PC-9 (cell line): ENCODE data around the gene ATP13A2. TPM values are rescaled to one million over a fixed set of nuclear protein-coding genes. Genes with fewer than 3 reads are reported as not detected.

ENCODE experiments used
- BruUV-seq: library from RNA; stranded (reverse); fragments of 400-500 nt; replicated peaks from 2 replicates; lab custom pipeline; 2021; lab: Mats Ljungman, UMichigan
- CTCF ChIA-PET: fragments of 300-600 bp; sonication (Branson Sonifier 250); formaldehyde crosslinking; loops from one replicate; lab custom pipeline; 2022; ENCODE audit warnings: antibody characterized with exemption; lab: Charles Lee
- POLR2A ChIA-PET: fragments of 300-600 bp; sonication (Branson Sonifier 250); formaldehyde crosslinking; loops from one replicate; lab custom pipeline; 2022; ENCODE audit warnings: antibody characterized with exemption; ENCODE audit not compliant: unreplicated experiment; lab: Charles Lee
- DNase-seq, 2 experiments: peaks; one replicate each; pipeline versions ENCODE4 v3.0.0 to v3.0.0-alpha.2; 2015 to 2022; ENCODE audit warnings: mixed read lengths in 1 of 2
- H2AFZ ChIP-seq: fragments of 200-600 bp; sonication (generic); 2 replicates; pipeline ENCODE4 v1.8.1; 2017; ENCODE audit warnings: antibody characterized with exemption
- H3F3A ChIP-seq: fragments of 200-600 bp; sonication (generic); 2 replicates; pipeline ENCODE4 v1.8.1; 2017; ENCODE audit warnings: antibody characterized with exemption, mild to moderate bottlenecking, low read depth; ENCODE audit not compliant: insufficient read depth
- H3K27ac ChIP-seq: fragments of 200-600 bp; sonication (generic); 2 replicates; pipeline ENCODE4 v1.6.1; 2016; ENCODE audit warnings: mixed run types
- H3K27me3 ChIP-seq: fragments of 200-600 bp; sonication (generic); 2 replicates; pipeline ENCODE4 v1.6.1; 2016; ENCODE audit warnings: low read depth, mixed run types; ENCODE audit not compliant: insufficient read depth
- H3K36me3 ChIP-seq: fragments of 200-600 bp; sonication (generic); 2 replicates; pipeline ENCODE4 v1.6.1; 2016; ENCODE audit warnings: low read depth, mixed run types
- H3K4me1 ChIP-seq: fragments of 200-600 bp; sonication (generic); replicated peaks from 2 replicates; pipeline ENCODE4 v1.6.1; 2016; ENCODE audit warnings: mixed run types; ENCODE audit not compliant: insufficient read depth
- H3K4me2 ChIP-seq: fragments of 200-600 bp; sonication (generic); 2 replicates; pipeline ENCODE4 v1.6.1; 2017; ENCODE audit warnings: mixed run types
- H3K4me3 ChIP-seq: fragments of 200-600 bp; sonication (generic); 2 replicates; pipeline ENCODE4 v1.6.1; 2016; ENCODE audit warnings: mixed run types
- H3K79me2 ChIP-seq: fragments of 200-600 bp; sonication (generic); 2 replicates; pipeline ENCODE4 v1.6.1; 2017; ENCODE audit warnings: low read depth, mixed run types
- H3K9me2 ChIP-seq: fragments of 200-600 bp; sonication (generic); 2 replicates; pipeline ENCODE4 v1.8.1; 2017; ENCODE audit warnings: mild to moderate bottlenecking; ENCODE audit not compliant: insufficient read depth
- H3K9me3 ChIP-seq: fragments of 200-600 bp; sonication (generic); 2 replicates; pipeline ENCODE4 v1.8.1; 2016; ENCODE audit warnings: low read depth; ENCODE audit not compliant: insufficient read depth
- H4K20me1 ChIP-seq: fragments of 200-600 bp; sonication (generic); 2 replicates; pipeline ENCODE4 v1.8.1; 2017; ENCODE audit not compliant: insufficient read depth
- EZH2 ChIP-seq: fragments of 200-600 bp; sonication (generic); IDR thresholded peaks from 2 replicates; pipeline ENCODE4 v1.8.0; 2017; ENCODE audit warnings: antibody characterized with exemption, low read depth
- intact Hi-C: fragments of 100-400 bp; cut with micrococcal nuclease; formaldehyde crosslinking; loops from one replicate; pipeline ENCODE4 v1.10.0; 2022; ENCODE audit not compliant: unreplicated experiment
- total RNA-seq: library from RNA; stranded (reverse); gene quantifications from 2 replicates; pipeline ENCODE4 v1.2.3, GENCODE V29; 2021
- TF ChIP-seq, protein P1 (sequence below): fragments of 200-600 bp; sonication (generic); conservative IDR thresholded peaks from 2 replicates; pipeline ENCODE4 v1.6.1; 2017; ENCODE audit warnings: mixed run types, antibody characterized with exemption, mild to moderate bottlenecking, moderate library complexity

ATP13A2 gene
- total RNA-seq, 1 experiment from 2014 or later: 39.9 TPM

DNA sequence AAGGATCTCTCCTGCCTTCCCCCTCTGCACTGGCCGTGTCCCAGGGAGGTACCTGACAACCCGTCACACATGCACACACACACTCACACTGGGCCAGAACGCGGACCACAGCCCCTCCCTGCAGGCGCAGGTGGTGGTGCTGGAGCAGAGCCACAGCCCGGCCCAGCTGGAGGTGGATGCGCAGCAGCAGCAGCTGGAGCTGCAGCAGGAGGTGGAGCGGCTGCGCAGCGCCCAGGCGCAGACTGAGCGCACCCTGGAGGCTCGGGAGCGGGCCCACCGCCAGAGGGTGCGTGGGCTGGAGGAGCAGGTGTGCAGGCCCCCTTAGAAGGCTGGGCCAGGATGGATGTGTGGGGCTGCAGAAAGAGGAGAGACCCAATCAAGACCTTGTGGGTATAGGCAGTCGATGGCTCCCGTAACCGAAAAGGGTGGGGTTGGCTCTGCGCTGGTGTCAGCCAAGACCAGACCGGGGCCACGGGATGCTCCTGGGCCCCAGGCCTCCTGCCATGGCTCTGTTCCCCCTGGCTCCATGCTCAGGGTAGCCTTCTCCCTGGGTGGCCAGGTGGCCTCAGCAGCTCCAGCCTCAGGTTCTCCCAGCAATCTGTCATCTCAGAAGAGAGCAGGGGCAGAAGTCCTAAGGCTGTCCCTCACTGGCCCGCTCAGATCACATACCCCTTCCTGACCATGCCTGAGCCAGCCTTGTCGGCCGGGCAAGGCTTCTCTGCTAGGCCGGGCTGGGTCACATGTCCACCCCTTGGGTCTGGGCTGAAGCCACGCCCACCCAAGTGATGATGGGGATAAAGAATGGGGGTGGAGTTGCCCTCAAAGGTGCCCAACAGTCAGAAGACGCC is 40.2 kb downstream of the ATP13A2 start:
- Histone ChIP-seq H3K36me3 (no peaks in the 10 kb centered on the region), H3K27ac (no peak overlapping the region), H3K9me3 (no peaks in the 10 kb centered on the region), H3K27me3 (no peaks in the 10 kb centered on the region), H3K4me2 (no peak overlapping the region), H3K4me3 (no peak overlapping the region), H2AFZ (no peak overlapping the region), H3K9me2 (no peaks in the 10 kb centered on the region), H3K4me1 (no peaks in the 10 kb centered on the region), H4K20me1 (no peaks in the 10 kb centered on the region), H3K79me2 (no peaks in the 10 kb centered on the region), H3F3A (no peaks in the 10 kb centered on the region)
- POLR2A ChIA-PET: no interaction called here
- CTCF ChIA-PET: no interaction called here
- DNase-seq: peak in 1 of 2 experiments; percentile 43
- TF ChIP-seq EZH2: no peak
- no TSS peak for BruUV-seq
- intact Hi-C loops: no loop called here

DNA sequence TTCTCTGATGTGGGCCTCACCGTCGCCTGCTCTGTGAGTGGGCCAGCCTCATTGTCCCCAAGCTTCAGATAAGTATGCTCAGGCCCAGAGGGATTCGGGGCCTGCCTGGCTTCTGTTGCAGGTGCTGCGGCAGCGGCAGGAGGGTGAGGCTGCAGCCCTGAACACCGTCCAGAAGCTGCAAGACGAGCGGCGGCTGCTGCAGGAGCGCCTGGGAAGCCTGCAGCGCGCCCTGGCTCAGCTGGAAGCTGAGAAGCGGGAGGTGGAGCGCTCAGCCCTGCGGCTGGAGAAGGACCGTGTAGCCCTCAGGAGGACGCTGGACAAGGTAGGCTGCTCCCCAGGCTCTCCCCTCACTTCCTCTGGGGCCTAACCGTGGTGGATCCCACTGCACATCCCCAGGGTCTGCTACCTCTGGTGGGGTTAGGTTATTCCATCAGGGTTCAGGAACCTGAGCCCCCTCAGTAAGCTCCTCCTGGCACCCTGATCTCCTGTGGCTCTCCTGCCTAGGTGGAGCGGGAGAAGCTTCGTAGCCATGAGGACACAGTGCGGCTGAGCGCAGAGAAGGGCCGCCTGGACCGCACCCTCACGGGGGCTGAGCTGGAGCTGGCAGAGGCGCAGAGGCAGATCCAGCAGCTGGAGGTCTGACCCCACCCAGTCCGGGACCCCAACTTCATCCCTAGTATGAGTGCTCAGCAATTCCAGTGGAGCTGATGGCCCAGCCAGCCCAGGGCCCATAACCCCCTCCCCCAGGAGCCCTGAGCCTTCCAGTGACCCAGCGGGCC is 41.4 kb downstream of the ATP13A2 start:
- Histone ChIP-seq H3K27ac (no peak overlapping the region), H3K27me3 (no peaks in the 10 kb centered on the region), H2AFZ (no peak overlapping the region), H3K36me3 (no peaks in the 10 kb centered on the region), H3K4me1 (no peaks in the 10 kb centered on the region), H3K4me2 (no peak overlapping the region), H3K9me2 (no peaks in the 10 kb centered on the region), H4K20me1 (no peaks in the 10 kb centered on the region), H3K79me2 (no peaks in the 10 kb centered on the region), H3F3A (no peaks in the 10 kb centered on the region), H3K9me3 (no peaks in the 10 kb centered on the region), H3K4me3 (no peak overlapping the region)
- ChIA-PET CTCF (no interaction called here), POLR2A (interaction anchor here (0.6 kb wide), 1 partner anchor 15 kb away, joined by 9 read pairs; no protein-coding TSS in a partner anchor)
- intact Hi-C loops: no loop called here
- DNase-seq: no peak
- no TSS peak for BruUV-seq
- TF ChIP-seq, protein P1, sequence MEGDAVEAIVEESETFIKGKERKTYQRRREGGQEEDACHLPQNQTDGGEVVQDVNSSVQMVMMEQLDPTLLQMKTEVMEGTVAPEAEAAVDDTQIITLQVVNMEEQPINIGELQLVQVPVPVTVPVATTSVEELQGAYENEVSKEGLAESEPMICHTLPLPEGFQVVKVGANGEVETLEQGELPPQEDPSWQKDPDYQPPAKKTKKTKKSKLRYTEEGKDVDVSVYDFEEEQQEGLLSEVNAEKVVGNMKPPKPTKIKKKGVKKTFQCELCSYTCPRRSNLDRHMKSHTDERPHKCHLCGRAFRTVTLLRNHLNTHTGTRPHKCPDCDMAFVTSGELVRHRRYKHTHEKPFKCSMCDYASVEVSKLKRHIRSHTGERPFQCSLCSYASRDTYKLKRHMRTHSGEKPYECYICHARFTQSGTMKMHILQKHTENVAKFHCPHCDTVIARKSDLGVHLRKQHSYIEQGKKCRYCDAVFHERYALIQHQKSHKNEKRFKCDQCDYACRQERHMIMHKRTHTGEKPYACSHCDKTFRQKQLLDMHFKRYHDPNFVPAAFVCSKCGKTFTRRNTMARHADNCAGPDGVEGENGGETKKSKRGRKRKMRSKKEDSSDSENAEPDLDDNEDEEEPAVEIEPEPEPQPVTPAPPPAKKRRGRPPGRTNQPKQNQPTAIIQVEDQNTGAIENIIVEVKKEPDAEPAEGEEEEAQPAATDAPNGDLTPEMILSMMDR: no peak
- TF ChIP-seq EZH2: no peak

DNA sequence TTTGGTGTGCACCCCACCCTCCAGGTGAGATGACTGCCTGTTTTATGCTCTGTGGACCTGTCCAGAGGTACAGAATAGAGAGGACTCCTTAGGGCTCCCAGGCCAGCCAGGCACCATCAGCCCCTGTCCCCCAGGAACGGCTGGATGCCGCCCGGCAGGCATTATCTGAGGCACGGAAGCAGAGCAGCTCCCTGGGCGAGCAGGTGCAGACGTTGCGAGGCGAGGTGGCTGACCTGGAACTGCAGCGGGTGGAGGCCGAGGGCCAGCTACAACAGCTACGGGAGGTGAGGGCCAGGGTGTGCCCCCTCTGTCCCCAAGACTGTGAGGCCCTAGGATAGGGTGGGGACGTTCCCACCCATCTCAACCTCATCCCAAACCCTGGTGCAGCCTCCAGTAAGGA is 42.1 kb downstream of the ATP13A2 start:
- no peak overlapping the region for H2AFZ ChIP-seq
- CTCF ChIA-PET: no interaction called here
- intact Hi-C loops: no loop called here

DNA sequence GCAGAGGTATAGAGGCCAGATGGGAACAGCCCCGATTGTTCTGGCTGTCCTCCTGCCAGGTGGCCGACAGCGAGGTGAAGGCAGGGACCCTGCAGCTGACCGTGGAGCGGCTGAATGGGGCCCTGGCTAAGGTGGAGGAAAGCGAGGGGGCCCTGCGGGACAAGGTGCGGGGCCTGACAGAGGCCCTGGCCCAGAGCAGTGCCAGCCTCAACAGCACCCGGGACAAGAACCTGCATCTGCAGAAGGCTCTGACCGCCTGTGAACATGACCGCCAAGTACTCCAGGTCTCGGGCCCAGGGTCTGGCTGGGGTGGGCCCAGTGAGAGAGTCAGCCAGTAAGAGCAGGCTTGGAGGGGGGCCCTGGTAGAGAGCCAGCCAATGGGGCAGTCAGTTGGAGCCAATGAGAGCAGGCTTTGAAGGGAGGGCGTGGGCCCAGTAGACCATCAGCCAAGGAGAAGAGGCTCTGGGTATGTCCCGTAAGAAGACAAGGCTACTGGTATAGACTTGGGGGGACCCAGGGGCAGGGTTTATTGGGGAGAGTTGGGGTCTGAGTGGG is 42.6 kb downstream of the ATP13A2 start:
- TF ChIP-seq, protein P1: no peak
- TF ChIP-seq EZH2: no peak
- no peak overlapping the region for H2AFZ ChIP-seq
- H3K27ac ChIP-seq: no peak overlapping the region
- CTCF ChIA-PET: no interaction called here
- POLR2A ChIA-PET: no interaction called here
- no peaks in the 10 kb centered on the region for H3K27me3 ChIP-seq
- no peaks in the 10 kb centered on the region for H3K79me2 ChIP-seq
- DNase-seq: no peak
- no peak overlapping the region for H3K4me2 ChIP-seq
- no peaks in the 10 kb centered on the region for H3K4me1 ChIP-seq
- H3F3A ChIP-seq: no peaks in the 10 kb centered on the region
- H4K20me1 ChIP-seq: no peaks in the 10 kb centered on the region
- intact Hi-C loops: no loop called here
- H3K9me2 ChIP-seq: no peaks in the 10 kb centered on the region
- no peaks in the 10 kb centered on the region for H3K36me3 ChIP-seq
- no peaks in the 10 kb centered on the region for H3K9me3 ChIP-seq
- no peak overlapping the region for H3K4me3 ChIP-seq
- no TSS peak for BruUV-seq

More for the DNA sequence above, 42.1 kb downstream of the ATP13A2 start:
- BruUV-seq: no TSS peak
- Histone ChIP-seq H3K27ac (no peak overlapping the region), H3K79me2 (no peaks in the 10 kb centered on the region), H3K9me3 (no peaks in the 10 kb centered on the region), H3K9me2 (no peaks in the 10 kb centered on the region), H3K4me2 (no peak overlapping the region), H3K4me1 (no peaks in the 10 kb centered on the region), H3K27me3 (no peaks in the 10 kb centered on the region), H3K36me3 (no peaks in the 10 kb centered on the region), H3F3A (no peaks in the 10 kb centered on the region), H4K20me1 (no peaks in the 10 kb centered on the region), H3K4me3 (no peak overlapping the region)
- DNase-seq: no peak
- TF ChIP-seq EZH2: no peak
- POLR2A ChIA-PET: no interaction called here
